NB4 (cell line): Measurements from ENCODE around the gene NFAM1.

Experiments used
- POLR2A ChIP-seq: IDR thresholded peaks from 2 replicates; pipeline ENCODE4 v1.6.1; 2011; ENCODE audit warnings: mild to moderate bottlenecking; ENCODE audit not compliant: insufficient read length; ENCODE audit errors: extremely low read depth
- TF ChIP-seq, protein P1 (sequence below): IDR thresholded peaks from one replicate; pipeline ENCODE4 v1.5.1; 2012; ENCODE audit warnings: low read depth, low read length

DNA sequence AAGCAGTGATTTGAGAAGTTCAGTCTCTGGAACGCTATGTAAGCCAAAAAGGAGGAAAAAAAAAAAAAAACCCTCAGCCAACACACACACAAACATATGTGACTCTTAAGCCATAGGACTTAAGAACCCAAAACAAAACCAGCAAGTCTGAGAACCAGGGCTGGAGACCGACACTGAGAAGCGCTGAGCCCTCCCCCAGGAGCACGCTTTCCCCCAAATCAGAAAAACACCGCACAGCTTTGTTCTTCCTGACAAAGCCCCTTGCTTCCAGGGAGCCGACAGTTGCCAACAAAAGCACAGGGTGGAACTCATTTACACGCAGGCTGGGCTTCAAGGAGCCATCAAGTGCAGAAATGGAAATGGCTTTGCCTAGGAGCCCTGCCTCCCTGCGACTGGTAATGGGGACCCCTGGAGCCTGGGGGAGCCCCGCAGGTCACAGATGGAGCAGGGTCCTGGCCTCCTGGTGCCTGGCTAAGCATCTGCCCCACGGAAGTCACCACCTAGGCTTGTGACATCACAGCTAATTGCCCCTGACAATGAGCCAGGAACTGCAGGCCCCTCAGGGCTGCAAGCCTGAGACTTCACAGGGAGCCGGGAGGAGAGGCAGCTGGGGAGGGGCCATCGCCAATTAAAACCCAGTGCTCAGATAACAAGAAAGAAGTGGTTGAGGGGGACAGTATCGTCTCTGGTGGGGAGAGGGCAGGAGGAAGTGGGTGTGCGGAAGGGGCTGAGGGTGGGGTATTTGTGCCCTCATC, 66.9 kb downstream of the NFAM1 start:
- TF ChIP-seq, protein P1, sequence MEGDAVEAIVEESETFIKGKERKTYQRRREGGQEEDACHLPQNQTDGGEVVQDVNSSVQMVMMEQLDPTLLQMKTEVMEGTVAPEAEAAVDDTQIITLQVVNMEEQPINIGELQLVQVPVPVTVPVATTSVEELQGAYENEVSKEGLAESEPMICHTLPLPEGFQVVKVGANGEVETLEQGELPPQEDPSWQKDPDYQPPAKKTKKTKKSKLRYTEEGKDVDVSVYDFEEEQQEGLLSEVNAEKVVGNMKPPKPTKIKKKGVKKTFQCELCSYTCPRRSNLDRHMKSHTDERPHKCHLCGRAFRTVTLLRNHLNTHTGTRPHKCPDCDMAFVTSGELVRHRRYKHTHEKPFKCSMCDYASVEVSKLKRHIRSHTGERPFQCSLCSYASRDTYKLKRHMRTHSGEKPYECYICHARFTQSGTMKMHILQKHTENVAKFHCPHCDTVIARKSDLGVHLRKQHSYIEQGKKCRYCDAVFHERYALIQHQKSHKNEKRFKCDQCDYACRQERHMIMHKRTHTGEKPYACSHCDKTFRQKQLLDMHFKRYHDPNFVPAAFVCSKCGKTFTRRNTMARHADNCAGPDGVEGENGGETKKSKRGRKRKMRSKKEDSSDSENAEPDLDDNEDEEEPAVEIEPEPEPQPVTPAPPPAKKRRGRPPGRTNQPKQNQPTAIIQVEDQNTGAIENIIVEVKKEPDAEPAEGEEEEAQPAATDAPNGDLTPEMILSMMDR, result no peak
- no peak for TF ChIP-seq POLR2A
